Heart right ventricle (tissue), 16 donors: Measurements from ENCODE around the gene PDE7B. TPM values are rescaled to one million over a fixed set of nuclear protein-coding genes. Genes with fewer than 3 reads are reported as not detected.

Experiments
- ATAC-seq, 8 donors: fragments of 200-7000 bp; cut with Tn5 transposase; one replicate each; pipeline ENCODE4 v1.9.1; 2020; ENCODE audit warnings: mild to moderate bottlenecking in 8 of 8, moderate library complexity in 8 of 8, moderate number of reproducible peaks in 1 of 8
- DNase-seq, 2 donors: peaks; one replicate each; pipeline ENCODE4 v3.0.0-alpha.2; 2020
- H3K27ac ChIP-seq, 10 donors: fragments of 200-600 bp; sonication (generic) in 2 of 10; one replicate each; pipeline versions ENCODE4 v1.5.0 to v1.8.0; 2020 to 2022; ENCODE audit warnings: mild to moderate bottlenecking in 3 of 10
- H3K27me3 ChIP-seq, 7 donors: fragments of 200-600 bp; one replicate each; pipeline ENCODE4 v1.8.0; 2021 to 2022; ENCODE audit warnings: mild to moderate bottlenecking in 2 of 7
- H3K36me3 ChIP-seq, 9 donors: fragments of 200-600 bp; sonication (generic) in 1 of 9; one replicate each; pipeline versions ENCODE4 v1.5.0 to v1.8.0; 2020 to 2022; ENCODE audit warnings: mild to moderate bottlenecking in 2 of 9
- H3K4me1 ChIP-seq, 9 donors: fragments of 200-600 bp; sonication (generic) in 1 of 9; one replicate each; pipeline versions ENCODE4 v1.5.0 to v1.8.0; 2020 to 2022; ENCODE audit warnings: mild to moderate bottlenecking in 4 of 9
- H3K4me3 ChIP-seq, 10 donors: fragments of 200-600 bp; sonication (generic) in 2 of 10; one replicate each; pipeline versions ENCODE4 v1.5.0 to v1.8.0; 2020 to 2022; ENCODE audit warnings: mild to moderate bottlenecking in 7 of 10, moderate library complexity in 2 of 10
- H3K9me3 ChIP-seq, 11 donors: fragments of 200-600 bp in 10 of 11; sonication (generic) in 2 of 11; one replicate each; pipeline versions ENCODE4 v1.5.0 to v1.8.0; 2013 to 2022; ENCODE audit warnings: mild to moderate bottlenecking in 2 of 11, control low read depth in 1 of 11, moderate library complexity in 1 of 11
- WGBS, 2 donors: extraction: QIAGEN DNeasy Blood & Tissue Kit; methylation state at CpG; one replicate each; pipeline ENCODE4 v1.1.7; 2013; ENCODE audit warnings: inconsistent platforms in 1 of 2; 5-methylcytosine and 5-hydroxymethylcytosine counted together
- intact Hi-C, 10 donors: fragments of 100-400 bp; cut with DNase I; formaldehyde crosslinking; loops; one replicate each; pipeline versions ENCODE4 v1.11.1 to v1.14.2; 2022
- polyA plus RNA-seq, 2 donors: library from polyadenylated mRNA; stranded (reverse); fragments of 200-250 nt; gene quantifications; one replicate each; pipeline ENCODE4 v1.2.3, GENCODE V29; 2013
- total RNA-seq, 10 donors: library from RNA; stranded (reverse); fragmentation: NEBNext Ultra II Directional in 3 of 10; extraction: Animal tissue kit (Norgen Biotek cat#: 25700) in 3 of 10; gene quantifications; one replicate each; pipeline versions ENCODE4 v1.2.1 to v1.2.4, GENCODE V29; 2021 to 2023
- TF ChIP-seq, protein P1 (sequence below), 9 donors: fragments of 200-600 bp; sonication (generic) in 2 of 9; IDR thresholded peaks; one replicate each; pipeline versions ENCODE4 v1.5.0 to v1.8.0; 2021 to 2022; ENCODE audit warnings: antibody characterized with exemption in 9 of 9, mild to moderate bottlenecking in 5 of 9, moderate library complexity in 1 of 9
- donor health status: Arrhythmogenic right ventricular cardiomyopathy.
- donor health status: ischemic (EF 13 %, LVEDD 7.1; RV severe dilation, severe dysfunction).
- donor health status: healthy with polysubstance abuse.
- donor health status: DM: no; HTN: yes; CAD: no.
- donor health status: DM: no; HTN: no; CAD: no.
- donor health status: ischemic (EF 25% LVEDD 6.9; RV normal size, moderate dysfunction).
- donor health status: ischemic (EF 25% LVEDD 5.7; RV mildly dilated, moderate dysfunction).
- donor health status: healthy.
- donor health status: DM: yes; HTN: yes; CAD: no.
- donor health status: Ischemic cardiomyopathy.
- donor health status: ischemic (EF 35%, LVEDD 5.7; RV mildly dilated, moderate dysfunction).
- donor health status: nonischemic (EF 11% LVEDD 7.7; RV severe dilation, severe dysfunction).
- donor health status: DM: yes; HTN: yes; CAD: no.
- donor health status: PGD.
- donor health status: ischemic (EF 29% LVEDD 5.4; RV normal size, mild dysfunction).
- donor health status: nonischemic (EF 23%, LVEDD 6.1; RV moderate dilation, normal function).

The PDE7B gene
- total and polyA plus RNA-seq, 12 donors = 3.7 to 19.6 (median 10.8) TPM

DNA sequence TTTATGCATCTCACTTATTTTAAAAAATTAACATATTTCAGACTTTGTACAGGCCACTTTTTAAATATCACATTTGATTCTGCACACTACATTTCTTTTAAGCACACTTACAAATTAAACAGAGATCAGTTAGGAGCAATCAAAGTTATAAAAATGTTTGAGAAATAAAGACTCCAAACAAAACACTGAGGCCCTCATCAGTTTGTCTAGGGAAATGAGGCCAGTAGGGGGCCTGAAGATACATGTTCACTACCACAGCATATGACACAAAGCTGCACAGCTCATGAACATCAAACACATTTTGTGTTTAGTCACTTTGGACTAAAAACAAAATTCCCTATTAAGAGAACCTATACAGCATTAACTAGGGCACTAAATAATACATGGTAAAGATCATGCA is 180.5 kb downstream of the PDE7B start:
- intact Hi-C loops = loop anchor here in 7 of 10 donors (1.0 to 10.0 kb wide), 5 partner anchors 123 to 497 kb away; no protein-coding TSS in a partner anchor
- TF ChIP-seq, protein P1, sequence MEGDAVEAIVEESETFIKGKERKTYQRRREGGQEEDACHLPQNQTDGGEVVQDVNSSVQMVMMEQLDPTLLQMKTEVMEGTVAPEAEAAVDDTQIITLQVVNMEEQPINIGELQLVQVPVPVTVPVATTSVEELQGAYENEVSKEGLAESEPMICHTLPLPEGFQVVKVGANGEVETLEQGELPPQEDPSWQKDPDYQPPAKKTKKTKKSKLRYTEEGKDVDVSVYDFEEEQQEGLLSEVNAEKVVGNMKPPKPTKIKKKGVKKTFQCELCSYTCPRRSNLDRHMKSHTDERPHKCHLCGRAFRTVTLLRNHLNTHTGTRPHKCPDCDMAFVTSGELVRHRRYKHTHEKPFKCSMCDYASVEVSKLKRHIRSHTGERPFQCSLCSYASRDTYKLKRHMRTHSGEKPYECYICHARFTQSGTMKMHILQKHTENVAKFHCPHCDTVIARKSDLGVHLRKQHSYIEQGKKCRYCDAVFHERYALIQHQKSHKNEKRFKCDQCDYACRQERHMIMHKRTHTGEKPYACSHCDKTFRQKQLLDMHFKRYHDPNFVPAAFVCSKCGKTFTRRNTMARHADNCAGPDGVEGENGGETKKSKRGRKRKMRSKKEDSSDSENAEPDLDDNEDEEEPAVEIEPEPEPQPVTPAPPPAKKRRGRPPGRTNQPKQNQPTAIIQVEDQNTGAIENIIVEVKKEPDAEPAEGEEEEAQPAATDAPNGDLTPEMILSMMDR (IDR thresholded peaks at IDR 0.05) = peak in 8 of 9 donors; percentile 28 to 72 (median 56)
- DNase-seq (peak in 1 of 2 donors; percentile 46), ATAC-seq (peak in 7 of 8 donors; percentile 46 to 68 (median 53))
- Histone ChIP-seq H3K27me3 (no peaks in the 10 kb centered on the region), H3K4me3 (no peak overlapping the region), H3K36me3 (no peaks in the 10 kb centered on the region), H3K9me3 (no peaks in the 10 kb centered on the region), H3K27ac (no peak overlapping the region), H3K4me1 (peaks cover 4 to 52% (median 32%) of the 10 kb centered on the region in 9 donors)

DNA sequence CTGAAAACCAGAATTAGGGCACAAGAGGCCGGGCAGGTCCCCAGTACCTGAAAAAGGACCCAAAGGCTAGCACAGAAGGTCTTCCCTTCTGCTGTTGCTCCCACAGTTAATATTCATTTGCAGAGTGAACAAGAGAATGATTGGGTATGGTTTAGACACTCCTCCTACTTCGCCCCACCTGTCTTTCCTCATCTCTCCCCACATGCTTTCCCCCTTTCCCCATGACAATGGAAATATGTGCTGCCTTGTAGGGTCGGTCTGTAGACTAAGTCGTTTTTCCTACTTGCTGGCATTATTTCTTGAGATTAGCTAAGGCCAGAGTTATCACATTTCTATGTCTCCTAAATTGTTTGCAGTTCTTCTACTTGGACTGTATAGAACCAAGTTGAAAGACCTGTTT is 181.9 kb downstream of the PDE7B start:
- no peak overlapping the region for H3K4me3 ChIP-seq
- peak overlapping the region in 2 of 10 donors; percentile 4 to 90 for H3K27ac ChIP-seq
- no peak for ATAC-seq
- H3K9me3 ChIP-seq = no peaks in the 10 kb centered on the region
- H3K36me3 ChIP-seq = no peaks in the 10 kb centered on the region
- intact Hi-C loops = loop anchor here in 6 of 10 donors (5.0 to 10.0 kb wide), 4 partner anchors 121 to 499 kb away; no protein-coding TSS in a partner anchor
- H3K4me1 ChIP-seq = peaks cover 4 to 67% (median 47%) of the 10 kb centered on the region in 9 donors
- no peak for DNase-seq
- H3K27me3 ChIP-seq = no peaks in the 10 kb centered on the region
- TF ChIP-seq, protein P1 (IDR thresholded peaks at IDR 0.05) = no peak
- 79 to 84% methylated on average over 4 of the region's 4 CpGs for WGBS, 2 donors

DNA sequence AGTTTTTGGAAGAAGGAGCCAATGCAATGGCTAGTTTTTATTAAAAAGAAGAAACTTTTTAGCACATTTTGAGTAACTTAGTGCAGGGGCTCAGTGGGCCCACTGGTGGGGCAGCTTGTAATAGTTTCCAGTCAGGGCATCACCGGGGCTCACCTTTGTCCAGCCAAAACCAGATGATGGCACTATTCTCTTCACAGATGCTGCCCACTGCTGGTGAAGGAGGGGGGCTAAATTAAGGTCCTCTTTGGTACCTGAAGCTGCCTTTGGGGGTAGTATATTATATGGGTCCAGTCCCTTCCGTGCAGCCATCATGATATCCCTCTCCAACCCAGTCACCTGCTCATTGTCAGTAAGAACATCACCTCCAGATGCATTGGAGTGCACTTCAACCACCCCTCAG is 182.9 kb downstream of the PDE7B start:
- ATAC-seq (no peak), DNase-seq (no peak)
- no peaks in the 10 kb centered on the region for H3K27me3 ChIP-seq
- 81 to 94% methylated on average over 2 of the region's 2 CpGs for WGBS, 2 donors
- TF ChIP-seq, protein P1 (IDR thresholded peaks at IDR 0.05) = no peak
- H3K4me3 ChIP-seq = no peak overlapping the region
- peak overlapping the region in 9 of 10 donors; percentile 76 to 92 (median 87) for H3K27ac ChIP-seq
- H3K9me3 ChIP-seq = no peaks in the 10 kb centered on the region
- H3K4me1 ChIP-seq = peaks cover 4 to 75% (median 54%) of the 10 kb centered on the region in 9 donors
- no peaks in the 10 kb centered on the region for H3K36me3 ChIP-seq
- intact Hi-C loops = loop anchor here in 6 of 10 donors (5.0 to 10.0 kb wide), 4 partner anchors 120 to 500 kb away; no protein-coding TSS in a partner anchor

DNA sequence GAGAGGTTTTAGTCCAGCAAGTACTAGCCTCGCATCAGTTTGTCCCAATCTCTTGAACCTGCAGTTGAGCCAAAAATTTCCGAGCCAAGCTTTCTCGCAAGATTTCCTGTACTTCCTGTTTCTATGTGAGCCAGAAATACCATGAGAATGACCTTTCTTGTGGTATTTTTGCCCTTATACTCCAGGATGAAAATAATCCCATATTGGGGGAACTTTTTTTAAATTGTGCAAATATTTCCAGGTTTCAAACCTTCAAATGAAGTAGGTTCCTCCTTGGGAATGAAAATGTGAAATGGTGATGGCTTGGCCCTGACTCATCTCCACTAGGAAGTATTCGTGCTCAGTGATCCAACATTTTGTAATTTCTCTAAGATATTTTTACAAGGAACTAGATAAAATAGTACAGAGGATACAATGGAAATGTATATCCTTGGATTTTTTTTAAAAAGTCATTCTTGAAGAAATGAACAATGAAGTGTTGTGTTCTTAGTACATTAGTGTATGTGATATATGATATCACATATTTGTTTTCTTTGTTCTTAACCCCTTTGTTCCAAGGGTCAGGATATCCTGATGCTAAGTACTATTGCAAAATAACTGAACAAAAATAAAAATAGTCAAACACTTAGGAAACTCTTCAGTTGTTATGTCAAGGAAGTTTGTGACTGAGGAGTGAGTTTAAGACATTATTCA is 184.0 kb downstream of the PDE7B start:
- TF ChIP-seq, protein P1 (IDR thresholded peaks at IDR 0.05) = no peak
- Histone ChIP-seq H3K4me3 (peak overlapping the region in 1 of 10 donors; percentile 67), H3K36me3 (no peaks in the 10 kb centered on the region), H3K27ac (peak overlapping the region; percentile 11 to 92 (median 86)), H3K27me3 (no peaks in the 10 kb centered on the region), H3K9me3 (no peaks in the 10 kb centered on the region), H3K4me1 (peaks cover 4 to 86% (median 60%) of the 10 kb centered on the region in 9 donors)
- WGBS, 2 donors = 13 to 28% methylated on average over 4 of the region's 4 CpGs
- DNase-seq (peak in 1 of 2 donors; percentile 69), ATAC-seq (peak in 5 of 8 donors; percentile 15 to 43 (median 35))
- intact Hi-C loops = loop anchor here in 7 of 10 donors (5.0 to 10.0 kb wide), 9 partner anchors 67 to 501 kb away; no protein-coding TSS in a partner anchor
